ENCODE measurements around the gene C1orf74.

The C1orf74 gene

DNA sequence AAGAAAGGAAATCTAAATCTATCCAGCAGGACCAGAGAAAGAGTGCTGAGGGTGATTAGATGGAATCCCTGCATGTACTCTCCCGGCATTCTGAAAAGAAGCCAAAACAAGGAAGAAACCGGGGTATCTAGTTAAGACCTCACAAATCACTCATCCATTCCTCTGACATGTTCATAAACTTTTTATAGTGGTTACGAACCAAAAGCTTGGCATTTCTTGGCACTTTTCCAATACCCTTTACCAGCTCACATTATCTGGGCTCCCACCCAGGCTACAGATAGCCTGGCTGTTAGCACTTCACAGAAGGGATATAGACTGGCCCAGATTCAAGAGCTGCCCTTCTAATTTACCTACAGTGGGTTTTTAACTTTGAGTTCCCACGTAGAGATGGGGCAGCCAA is 1.8 kb upstream of the C1orf74 start:
- Histone ChIP-seq H3K9me3 (ENCODE audit: insufficient read depth, low read length) (no peaks in the 10 kb centered on the region), H3K36me3 (replicated peaks; ENCODE audit: low read depth, low read length) (peaks cover 21% of the 10 kb centered on the region), H3K4me2 (ENCODE audit: low read length) (no peak overlapping the region), H3K4me1 (ENCODE audit: low read length) (peaks cover 30% of the 10 kb centered on the region), H3K4me3 (ENCODE audit: low read length) (no peak overlapping the region), H3K27me3 (ENCODE audit: low read depth, low read length) (no peaks in the 10 kb centered on the region), H3K9ac (ENCODE audit: low read length) (no peak overlapping the region), H3K79me2 (ENCODE audit: low read length) (peaks cover 19% of the 10 kb centered on the region), H4K20me1 (ENCODE audit: insufficient read depth, low read length) (no peaks in the 10 kb centered on the region), H3K27ac (ENCODE audit: low read length) (no peak overlapping the region), H2AFZ (ENCODE audit: low read depth, low read length) (no peak overlapping the region)
- TF ChIP-seq, protein P1, sequence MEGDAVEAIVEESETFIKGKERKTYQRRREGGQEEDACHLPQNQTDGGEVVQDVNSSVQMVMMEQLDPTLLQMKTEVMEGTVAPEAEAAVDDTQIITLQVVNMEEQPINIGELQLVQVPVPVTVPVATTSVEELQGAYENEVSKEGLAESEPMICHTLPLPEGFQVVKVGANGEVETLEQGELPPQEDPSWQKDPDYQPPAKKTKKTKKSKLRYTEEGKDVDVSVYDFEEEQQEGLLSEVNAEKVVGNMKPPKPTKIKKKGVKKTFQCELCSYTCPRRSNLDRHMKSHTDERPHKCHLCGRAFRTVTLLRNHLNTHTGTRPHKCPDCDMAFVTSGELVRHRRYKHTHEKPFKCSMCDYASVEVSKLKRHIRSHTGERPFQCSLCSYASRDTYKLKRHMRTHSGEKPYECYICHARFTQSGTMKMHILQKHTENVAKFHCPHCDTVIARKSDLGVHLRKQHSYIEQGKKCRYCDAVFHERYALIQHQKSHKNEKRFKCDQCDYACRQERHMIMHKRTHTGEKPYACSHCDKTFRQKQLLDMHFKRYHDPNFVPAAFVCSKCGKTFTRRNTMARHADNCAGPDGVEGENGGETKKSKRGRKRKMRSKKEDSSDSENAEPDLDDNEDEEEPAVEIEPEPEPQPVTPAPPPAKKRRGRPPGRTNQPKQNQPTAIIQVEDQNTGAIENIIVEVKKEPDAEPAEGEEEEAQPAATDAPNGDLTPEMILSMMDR (IDR thresholded peaks at IDR 0.05; ENCODE audit: low read depth, low read length) = no peak
- TF ChIP-seq EZH2phosphoT487 (IDR thresholded peaks at IDR 0.05; ENCODE audit: low read depth) = no peak

DNA sequence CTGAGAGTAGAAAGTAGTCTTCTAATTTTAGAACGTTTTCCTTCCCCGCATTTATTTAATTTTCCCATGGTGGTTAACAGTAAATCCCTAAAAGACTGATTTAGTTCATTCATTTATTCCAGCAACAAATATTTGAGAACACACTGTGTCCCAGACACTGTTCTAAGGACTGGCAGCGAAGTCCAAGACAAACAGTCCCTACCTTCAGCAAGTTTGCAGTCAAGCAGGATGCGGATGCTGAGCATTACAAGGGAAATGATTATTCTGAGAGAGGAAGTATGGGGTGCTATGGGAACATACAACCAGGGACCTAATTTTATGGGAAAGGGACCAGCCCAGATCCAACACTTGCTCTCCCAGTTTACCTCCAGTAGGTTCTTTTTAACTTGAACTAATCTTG is 1.2 kb upstream of the C1orf74 start:
- Histone ChIP-seq H3K36me3 (replicated peaks; ENCODE audit: low read depth, low read length) (peaks cover 22% of the 10 kb centered on the region), H3K9ac (ENCODE audit: low read length) (no peak overlapping the region), H3K4me1 (ENCODE audit: low read length) (peaks cover 30% of the 10 kb centered on the region), H4K20me1 (ENCODE audit: insufficient read depth, low read length) (no peaks in the 10 kb centered on the region), H3K4me2 (ENCODE audit: low read length) (no peak overlapping the region), H3K9me3 (ENCODE audit: insufficient read depth, low read length) (no peaks in the 10 kb centered on the region), H2AFZ (ENCODE audit: low read depth, low read length) (no peak overlapping the region), H3K4me3 (ENCODE audit: low read length) (no peak overlapping the region), H3K79me2 (ENCODE audit: low read length) (peaks cover 19% of the 10 kb centered on the region), H3K27me3 (ENCODE audit: low read depth, low read length) (no peaks in the 10 kb centered on the region), H3K27ac (ENCODE audit: low read length) (no peak overlapping the region)
- no peak for TF ChIP-seq EZH2phosphoT487 (IDR thresholded peaks at IDR 0.05; ENCODE audit: low read depth)
- TF ChIP-seq, protein P1 (IDR thresholded peaks at IDR 0.05; ENCODE audit: low read depth, low read length) = no peak

DNA sequence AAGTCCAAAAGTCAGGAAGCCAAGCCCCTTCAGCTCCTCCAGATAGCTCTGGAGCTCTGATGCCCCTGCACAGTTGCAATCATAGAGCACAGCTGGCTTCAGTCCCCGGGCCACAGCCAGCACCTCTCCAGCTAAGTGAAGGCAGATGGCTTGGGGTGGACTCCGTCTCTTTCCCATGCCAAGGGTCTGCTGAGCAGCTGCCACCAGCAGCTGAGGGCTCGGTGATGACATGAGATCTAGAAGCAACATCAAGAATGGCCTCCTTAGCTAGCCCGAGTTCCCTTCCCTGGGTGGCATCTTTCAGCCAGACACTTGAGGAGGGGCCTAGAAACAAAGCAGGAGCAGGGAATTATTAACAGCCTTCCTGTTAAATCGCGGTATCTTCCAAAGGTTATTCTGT is 973 bp downstream of the C1orf74 start:
- TF ChIP-seq EZH2phosphoT487 (IDR thresholded peaks at IDR 0.05; ENCODE audit: low read depth) = no peak
- TF ChIP-seq, protein P1 (IDR thresholded peaks at IDR 0.05; ENCODE audit: low read depth, low read length) = no peak
- Histone ChIP-seq H3K9ac (ENCODE audit: low read length) (peak overlapping the region; percentile 84), H3K27ac (ENCODE audit: low read length) (no peak overlapping the region), H3K4me2 (ENCODE audit: low read length) (peak overlapping the region; percentile 80), H4K20me1 (ENCODE audit: insufficient read depth, low read length) (no peaks in the 10 kb centered on the region), H2AFZ (ENCODE audit: low read depth, low read length) (no peak overlapping the region), H3K27me3 (ENCODE audit: low read depth, low read length) (no peaks in the 10 kb centered on the region), H3K4me1 (ENCODE audit: low read length) (peaks cover 24% of the 10 kb centered on the region), H3K4me3 (ENCODE audit: low read length) (peak overlapping the region; percentile 84), H3K79me2 (ENCODE audit: low read length) (peaks cover 19% of the 10 kb centered on the region), H3K9me3 (ENCODE audit: insufficient read depth, low read length) (no peaks in the 10 kb centered on the region), H3K36me3 (replicated peaks; ENCODE audit: low read depth, low read length) (peaks cover 32% of the 10 kb centered on the region)

DNA sequence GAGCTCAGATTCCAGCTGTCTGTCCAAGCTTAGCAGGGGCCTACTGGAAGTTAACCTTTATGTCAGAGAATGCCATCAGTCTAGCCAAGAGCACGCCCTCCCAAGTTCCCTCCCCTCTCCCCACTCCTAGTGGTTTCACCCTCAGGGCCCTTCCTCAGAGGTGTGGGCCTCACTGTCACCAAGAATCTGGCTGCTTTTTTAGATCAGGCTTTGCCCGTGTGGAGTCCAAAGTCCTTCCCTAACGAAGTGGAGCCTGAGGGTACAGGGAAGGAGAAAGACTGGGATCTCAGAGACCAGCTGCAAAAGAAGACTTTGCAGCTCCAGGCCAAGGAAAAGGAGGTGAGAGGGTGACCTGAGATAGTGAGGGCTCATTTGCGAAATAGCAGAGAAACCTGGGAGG is 4.1 kb downstream of the C1orf74 start:
- Histone ChIP-seq H4K20me1 (ENCODE audit: insufficient read depth, low read length) (no peaks in the 10 kb centered on the region), H3K9me3 (ENCODE audit: insufficient read depth, low read length) (no peaks in the 10 kb centered on the region), H3K4me1 (ENCODE audit: low read length) (peaks cover 26% of the 10 kb centered on the region), H3K36me3 (replicated peaks; ENCODE audit: low read depth, low read length) (peaks cover 47% of the 10 kb centered on the region), H3K9ac (ENCODE audit: low read length) (no peak overlapping the region), H3K4me2 (ENCODE audit: low read length) (no peak overlapping the region), H3K27ac (ENCODE audit: low read length) (no peak overlapping the region), H3K27me3 (ENCODE audit: low read depth, low read length) (no peaks in the 10 kb centered on the region), H3K4me3 (ENCODE audit: low read length) (no peak overlapping the region), H2AFZ (ENCODE audit: low read depth, low read length) (no peak overlapping the region), H3K79me2 (ENCODE audit: low read length) (peaks cover 19% of the 10 kb centered on the region)
- TF ChIP-seq, protein P1 (IDR thresholded peaks at IDR 0.05; ENCODE audit: low read depth, low read length) = no peak
- TF ChIP-seq EZH2phosphoT487 (IDR thresholded peaks at IDR 0.05; ENCODE audit: low read depth) = no peak
